HG02623 (cell line): ENCODE results near the gene MRPL52.
"Not testable (repeated sequence)": the region's sequence is repeated elsewhere in the genome, so short reads cannot be mapped to it uniquely, and the experiment has no call there.

Experiments used
- ATAC-seq: cut with Tn5 transposase; IDR thresholded peaks from one replicate; pipeline ENCODE4 v1.9.1; 2021; ENCODE audit warnings: moderate library complexity; ENCODE audit not compliant: unreplicated experiment

Gene MRPL52

GRCh38 chr14:22852940-22853767 is 23.5 kb downstream of the MRPL52 start:
- peak; percentile 47 for ATAC-seq

- not testable (repeated sequence) for ATAC-seq
Observed at GRCh38 chr14:22854296-22854695, 24.6 kb downstream of the MRPL52 start.

GRCh38 chr14:22854963-22855724 is 25.5 kb downstream of the MRPL52 start:
- ATAC-seq: no peak

GRCh38 chr14:22856428-22856827 is 26.7 kb downstream of the MRPL52 start:
- no peak for ATAC-seq

- not testable (repeated sequence) for ATAC-seq
Observed at GRCh38 chr14:22860377-22860776, 30.7 kb downstream of the MRPL52 start.

GRCh38 chr14:22861651-22862050 is 32.0 kb downstream of the MRPL52 start:
- no peak for ATAC-seq

GRCh38 chr14:22864979-22865378 is 35.3 kb downstream of the MRPL52 start:
- no peak for ATAC-seq

- no peak for ATAC-seq
Observed at GRCh38 chr14:22865424-22866405, 36.0 kb downstream of the MRPL52 start.

GRCh38 chr14:22866874-22867273 is 37.2 kb downstream of the MRPL52 start:
- no peak for ATAC-seq

- peak; percentile 22 for ATAC-seq
Observed at GRCh38 chr14:22870811-22871223, 41.1 kb downstream of the MRPL52 start.

GRCh38 chr14:22871224-22872032 is 41.7 kb downstream of the MRPL52 start, which contains the start of gene LRP10:
LRP10 (plus strand) TSS chr14:22871740; CDS start chr14:22872304, 564 bp downstream.
- ATAC-seq: peak; percentile 76

GRCh38 chr14:22872033-22872832 is 42.5 kb downstream of the MRPL52 start:
- peak; percentile 19 for ATAC-seq

- ATAC-seq: no peak
Observed at GRCh38 chr14:22872833-22873520, 43.3 kb downstream of the MRPL52 start.

GRCh38 chr14:22875003-22875747 is 45.5 kb downstream of the MRPL52 start:
- ATAC-seq: no peak

GRCh38 chr14:22875748-22876319 is 46.1 kb downstream of the MRPL52 start:
- no peak for ATAC-seq

- no peak for ATAC-seq
Observed at GRCh38 chr14:22877000-22877501, 47.4 kb downstream of the MRPL52 start.
